Measurements from ENCODE around the gene RECK.

DNA sequence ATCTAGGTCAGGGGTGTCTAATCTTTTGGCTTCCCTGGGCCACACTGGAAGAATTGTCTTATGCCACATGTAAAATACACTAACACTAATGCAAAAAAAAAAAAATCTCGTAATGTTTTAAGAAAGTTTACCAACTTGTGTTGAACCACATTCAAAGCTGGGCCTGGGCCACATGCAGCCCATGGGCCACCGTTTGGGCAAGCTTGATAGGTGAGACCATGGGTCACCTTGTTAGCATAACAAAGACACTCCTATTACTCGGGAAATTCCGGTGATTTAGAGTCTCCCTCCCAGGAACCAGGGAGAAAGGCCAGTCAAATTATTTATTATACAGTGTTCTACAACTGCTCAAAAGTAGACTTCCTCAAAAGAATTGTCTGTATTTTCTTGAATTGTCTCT, 12.7 kb downstream of the RECK start:
- TF ChIP-seq, protein P1, sequence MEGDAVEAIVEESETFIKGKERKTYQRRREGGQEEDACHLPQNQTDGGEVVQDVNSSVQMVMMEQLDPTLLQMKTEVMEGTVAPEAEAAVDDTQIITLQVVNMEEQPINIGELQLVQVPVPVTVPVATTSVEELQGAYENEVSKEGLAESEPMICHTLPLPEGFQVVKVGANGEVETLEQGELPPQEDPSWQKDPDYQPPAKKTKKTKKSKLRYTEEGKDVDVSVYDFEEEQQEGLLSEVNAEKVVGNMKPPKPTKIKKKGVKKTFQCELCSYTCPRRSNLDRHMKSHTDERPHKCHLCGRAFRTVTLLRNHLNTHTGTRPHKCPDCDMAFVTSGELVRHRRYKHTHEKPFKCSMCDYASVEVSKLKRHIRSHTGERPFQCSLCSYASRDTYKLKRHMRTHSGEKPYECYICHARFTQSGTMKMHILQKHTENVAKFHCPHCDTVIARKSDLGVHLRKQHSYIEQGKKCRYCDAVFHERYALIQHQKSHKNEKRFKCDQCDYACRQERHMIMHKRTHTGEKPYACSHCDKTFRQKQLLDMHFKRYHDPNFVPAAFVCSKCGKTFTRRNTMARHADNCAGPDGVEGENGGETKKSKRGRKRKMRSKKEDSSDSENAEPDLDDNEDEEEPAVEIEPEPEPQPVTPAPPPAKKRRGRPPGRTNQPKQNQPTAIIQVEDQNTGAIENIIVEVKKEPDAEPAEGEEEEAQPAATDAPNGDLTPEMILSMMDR (conservative IDR thresholded peaks at IDR 0.05; ENCODE audit: low read length): no peak
- no peak for TF ChIP-seq EZH2phosphoT487 (IDR thresholded peaks at IDR 0.05; ENCODE audit: borderline replicate concordance)
